Caco-2 (cell line): Measurements from ENCODE around the gene PTCD3. TPM values are rescaled to one million over a fixed set of nuclear protein-coding genes. Genes with fewer than 3 reads are reported as not detected.

Source experiments
- BruUV-seq: library from RNA; stranded (reverse); fragments of 400-500 nt; replicated peaks from 2 replicates; lab custom pipeline; 2021; lab: Mats Ljungman, UMichigan
- CTCF ChIA-PET: fragments of 300-600 bp; sonication (Branson Sonifier 250); formaldehyde crosslinking; loops from one replicate; lab custom pipeline; 2022; ENCODE audit warnings: antibody characterized with exemption; lab: Charles Lee
- POLR2A ChIA-PET: fragments of 300-600 bp; sonication (Branson Sonifier 250); formaldehyde crosslinking; loops from one replicate; lab custom pipeline; 2022; ENCODE audit warnings: antibody characterized with exemption; lab: Charles Lee
- DNase-seq, 2 experiments: peaks; one replicate each; pipeline versions ENCODE4 v3.0.0 to v3.0.0-alpha.2; 2020 to 2022
- H3K27me3 ChIP-seq: replicated peaks from 2 replicates; pipeline ENCODE4 v1.6.0; 2011; ENCODE audit warnings: low read length; ENCODE audit not compliant: control insufficient read depth, insufficient read depth
- H3K36me3 ChIP-seq: 2 replicates; pipeline ENCODE4 v1.5.1; 2011; ENCODE audit warnings: low read length; ENCODE audit not compliant: control insufficient read depth, insufficient read depth
- H3K4me1 ChIP-seq: fragments of 250-450 bp; sonication (Bioruptor Pico); 2 replicates; pipeline ENCODE4 v1.5.1; 2020; ENCODE audit warnings: mild to moderate bottlenecking
- H3K4me3 ChIP-seq: 2 replicates; pipeline ENCODE4 v1.5.1; 2011; ENCODE audit warnings: low read depth, mild to moderate bottlenecking, control low read depth, low read length
- H3K9me3 ChIP-seq: fragments of 250-450 bp; sonication (Bioruptor Pico); 2 replicates; pipeline ENCODE4 v1.5.1; 2020; ENCODE audit warnings: mild to moderate bottlenecking, moderate library complexity
- H3K27ac Mint-ChIP-seq: one replicate; pipeline ENCODE4 v1.8.0; 2022; ENCODE audit warnings: mixed read lengths; ENCODE audit not compliant: unreplicated experiment
- H3K27me3 Mint-ChIP-seq: one replicate; pipeline ENCODE4 v1.8.0; 2022; ENCODE audit warnings: mixed read lengths; ENCODE audit not compliant: insufficient read depth, unreplicated experiment
- H3K36me3 Mint-ChIP-seq: one replicate; pipeline ENCODE4 v1.8.0; 2022; ENCODE audit warnings: mild to moderate bottlenecking, mixed read lengths; ENCODE audit not compliant: insufficient read depth, unreplicated experiment
- H3K4me1 Mint-ChIP-seq: one replicate; pipeline ENCODE4 v1.8.0; 2022; ENCODE audit warnings: low read depth, mixed read lengths; ENCODE audit not compliant: unreplicated experiment
- H3K4me3 Mint-ChIP-seq: one replicate; pipeline ENCODE4 v1.8.0; 2022; ENCODE audit warnings: mild to moderate bottlenecking, moderate library complexity, mixed read lengths; ENCODE audit not compliant: unreplicated experiment
- H3K9me3 Mint-ChIP-seq: one replicate; pipeline ENCODE4 v1.8.0; 2022; ENCODE audit warnings: mixed read lengths; ENCODE audit not compliant: unreplicated experiment
- CTCF ChIP-seq, 2 experiments: fragments of 200-600 bp in 1 of 2; IDR thresholded peaks; 1 replicate in 1 of 2; 2 replicates in 1 of 2; pipeline versions ENCODE4 v1.5.1 to v1.8.0; 2011 to 2022; ENCODE audit warnings: antibody characterized with exemption in 1 of 2, control low read depth in 1 of 2, inconsistent platforms in 1 of 2, low read depth in 1 of 2, low read length in 1 of 2, mild to moderate bottlenecking in 1 of 2, moderate library complexity in 1 of 2; ENCODE audit not compliant: insufficient read depth in 1 of 2, severe bottlenecking in 1 of 2, unreplicated experiment in 1 of 2
- intact Hi-C: fragments of 100-400 bp; cut with micrococcal nuclease; formaldehyde crosslinking; loops from one replicate; pipeline ENCODE4 v1.10.0; 2022; ENCODE audit not compliant: unreplicated experiment
- total RNA-seq: library from RNA; stranded (reverse); gene quantifications from 2 replicates; pipeline ENCODE4 v1.2.3, GENCODE V29; 2022

Gene PTCD3
- total RNA-seq, 1 experiment from 2014 or later, result 282 TPM

GRCh38 chr2:86172610-86173009 lies 66.6 kb downstream of the PTCD3 start:
- Mint-ChIP-seq H3K36me3 (peaks cover 59% of the 10 kb centered on the region), H3K27me3 (no peaks in the 10 kb centered on the region), H3K4me3 (peak overlapping the region; percentile 8), H3K4me1 (peaks cover 46% of the 10 kb centered on the region), H3K9me3 (no peaks in the 10 kb centered on the region), H3K27ac (peak overlapping the region; percentile 32)
- CTCF ChIA-PET, result no interaction called here
- POLR2A ChIA-PET, result interaction anchor here (0.6 kb wide), 1 partner anchor 23 kb away, joined by 3 read pairs; the partner anchor contains the start of gene IMMT
- Histone ChIP-seq H3K27me3 (no peaks in the 10 kb centered on the region), H3K4me3 (no peak overlapping the region), H3K9me3 (no peaks in the 10 kb centered on the region), H3K36me3 (peaks cover 2% of the 10 kb centered on the region), H3K4me1 (peaks cover 41% of the 10 kb centered on the region)
- no peak for TF ChIP-seq CTCF (IDR thresholded peaks at IDR 0.05; ENCODE audit: insufficient read depth in 1 of 2, low read depth in 1 of 2, low read length in 1 of 2, severe bottlenecking in 1 of 2, unreplicated experiment in 1 of 2)
- no TSS peak for BruUV-seq
- DNase-seq, result peak; percentile 69 to 76
- intact Hi-C loops, result loop anchor here (2.0 kb wide), 1 partner anchor 22 kb away; the partner anchor contains the start of gene IMMT

DNA sequence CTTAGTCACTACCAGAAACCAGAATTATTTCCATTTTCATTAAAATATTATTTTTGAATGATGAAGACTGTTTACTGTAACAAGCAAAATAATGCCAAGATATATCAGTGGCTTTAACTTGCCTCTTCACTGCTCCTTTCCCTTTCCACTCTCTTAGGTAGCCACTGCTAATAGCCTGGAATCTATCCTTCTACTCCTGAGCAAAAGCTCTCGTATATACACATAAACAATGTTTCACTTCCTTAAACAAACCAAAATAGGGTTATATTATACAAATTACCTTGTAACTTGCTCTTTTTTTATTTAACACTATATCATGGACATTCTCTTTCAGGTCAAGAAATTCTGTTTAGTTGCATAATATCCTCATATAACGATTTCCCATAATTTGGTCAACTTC lies 68.4 kb downstream of the PTCD3 start:
- BruUV-seq, result no TSS peak
- H3K9me3 ChIP-seq, result no peaks in the 10 kb centered on the region
- Mint-ChIP-seq H3K4me1 (peaks cover 39% of the 10 kb centered on the region), H3K4me3 (no peak overlapping the region), H3K9me3 (no peaks in the 10 kb centered on the region), H3K36me3 (peaks cover 59% of the 10 kb centered on the region), H3K27ac (peak overlapping the region; percentile 30), H3K27me3 (no peaks in the 10 kb centered on the region)
- peaks cover 2% of the 10 kb centered on the region for H3K36me3 ChIP-seq
- no peak for TF ChIP-seq CTCF (IDR thresholded peaks at IDR 0.05; ENCODE audit: insufficient read depth in 1 of 2, low read depth in 1 of 2, low read length in 1 of 2, severe bottlenecking in 1 of 2, unreplicated experiment in 1 of 2)
- intact Hi-C loops, result no loop called here
- POLR2A ChIA-PET, result no interaction called here
- H3K4me1 ChIP-seq, result peaks cover 41% of the 10 kb centered on the region
- no peak overlapping the region for H3K4me3 ChIP-seq
- CTCF ChIA-PET, result no interaction called here
- H3K27me3 ChIP-seq, result no peaks in the 10 kb centered on the region
- DNase-seq, result no peak

GRCh38 chr2:86175828-86176227 lies 69.8 kb downstream of the PTCD3 start:
- Mint-ChIP-seq H3K36me3 (peaks cover 54% of the 10 kb centered on the region), H3K4me3 (no peak overlapping the region), H3K27ac (peak overlapping the region; percentile 28), H3K9me3 (no peaks in the 10 kb centered on the region), H3K4me1 (peaks cover 39% of the 10 kb centered on the region), H3K27me3 (no peaks in the 10 kb centered on the region)
- BruUV-seq, result no TSS peak
- H3K27me3 ChIP-seq, result no peaks in the 10 kb centered on the region
- DNase-seq, result no peak
- peaks cover 1% of the 10 kb centered on the region for H3K36me3 ChIP-seq
- no peak overlapping the region for H3K4me3 ChIP-seq
- no peaks in the 10 kb centered on the region for H3K9me3 ChIP-seq
- intact Hi-C loops, result no loop called here
- CTCF ChIA-PET, result interaction anchor here (0.6 kb wide), 1 partner anchor 96 kb away, joined by 4 read pairs; no protein-coding TSS in a partner anchor
- H3K4me1 ChIP-seq, result peaks cover 41% of the 10 kb centered on the region
- TF ChIP-seq CTCF (IDR thresholded peaks at IDR 0.05; ENCODE audit: insufficient read depth in 1 of 2, low read depth in 1 of 2, low read length in 1 of 2, severe bottlenecking in 1 of 2, unreplicated experiment in 1 of 2), result no peak
- POLR2A ChIA-PET, result no interaction called here
